GM23338 (cell line): ENCODE data around the gene CCDC24. TPM values are rescaled to one million over a fixed set of nuclear protein-coding genes. Genes with fewer than 3 reads are reported as not detected.

ENCODE experiments used
- ATAC-seq: fragments of 200-7000 bp; cut with Tn5 transposase; 3 replicates; pipeline ENCODE4 v1.9.1; 2020
- DNase-seq: peaks from one replicate; pipeline ENCODE4 v3.0.0-alpha.2; 2015; ENCODE audit warnings: low spot score
- H2AFZ ChIP-seq: fragments of 200-600 bp; sonication (generic); 2 replicates; pipeline ENCODE4 v1.8.0; 2016; ENCODE audit warnings: antibody characterized with exemption, mild to moderate bottlenecking, moderate library complexity
- H3F3A ChIP-seq: fragments of 200-600 bp; sonication (generic); replicated peaks from 2 replicates; pipeline ENCODE4 v1.8.0; 2017; ENCODE audit warnings: antibody characterized with exemption, mixed run types, low read depth
- H3K27ac ChIP-seq: fragments of 200-600 bp; sonication (generic); 2 replicates; pipeline ENCODE4 v1.6.1; 2016; ENCODE audit warnings: low read depth
- H3K27me3 ChIP-seq: fragments of 200-600 bp; sonication (generic); 2 replicates; pipeline ENCODE4 v1.8.0; 2016; ENCODE audit warnings: mild to moderate bottlenecking, mixed run types, moderate library complexity; ENCODE audit not compliant: insufficient read depth
- H3K36me3 ChIP-seq: fragments of 200-600 bp; sonication (generic); 2 replicates; pipeline ENCODE4 v1.8.0; 2016; ENCODE audit warnings: mild to moderate bottlenecking; ENCODE audit not compliant: insufficient read depth
- H3K4me1 ChIP-seq: fragments of 200-600 bp; sonication (generic); 2 replicates; pipeline ENCODE4 v1.8.0; 2016; ENCODE audit warnings: mild to moderate bottlenecking, moderate library complexity; ENCODE audit not compliant: insufficient read depth
- H3K4me2 ChIP-seq: fragments of 200-600 bp; sonication (generic); 2 replicates; pipeline ENCODE4 v1.7.1; 2017; ENCODE audit warnings: mixed run types
- H3K4me3 ChIP-seq: fragments of 200-600 bp; sonication (generic); 2 replicates; pipeline ENCODE4 v1.6.1; 2016; ENCODE audit warnings: mixed run types
- H3K79me2 ChIP-seq: fragments of 200-600 bp; sonication (generic); replicated peaks from 2 replicates; pipeline ENCODE4 v1.8.0; 2017; ENCODE audit warnings: mild to moderate bottlenecking; ENCODE audit not compliant: insufficient read depth
- H3K9me2 ChIP-seq: fragments of 200-600 bp; sonication (generic); 2 replicates; pipeline ENCODE4 v1.8.0; 2017; ENCODE audit not compliant: insufficient read depth
- H4K20me1 ChIP-seq: fragments of 200-600 bp; sonication (generic); replicated peaks from 2 replicates; pipeline ENCODE4 v1.8.0; 2017; ENCODE audit warnings: mild to moderate bottlenecking; ENCODE audit not compliant: insufficient read depth
- H3K27ac Mint-ChIP-seq: 2 replicates; pipeline ENCODE4 v1.8.0; 2020; ENCODE audit warnings: inconsistent platforms, mild to moderate bottlenecking, moderate library complexity, mixed read lengths
- H3K27me3 Mint-ChIP-seq: 3 replicates; pipeline ENCODE4 v1.8.0; 2022; ENCODE audit warnings: low read depth, mild to moderate bottlenecking, moderate library complexity, mixed read lengths, inconsistent platforms; ENCODE audit not compliant: insufficient read depth, poor library complexity
- H3K36me3 Mint-ChIP-seq: 3 replicates; pipeline ENCODE4 v1.8.0; 2021; ENCODE audit warnings: low read depth, mild to moderate bottlenecking, inconsistent platforms, moderate library complexity, mixed read lengths
- H3K4me1 Mint-ChIP-seq: 3 replicates; pipeline ENCODE4 v1.8.0; 2020; ENCODE audit warnings: mild to moderate bottlenecking, inconsistent platforms, mixed read lengths
- H3K4me3 Mint-ChIP-seq: 3 replicates; pipeline ENCODE4 v1.8.0; 2021; ENCODE audit warnings: moderate library complexity, mild to moderate bottlenecking, inconsistent platforms, mixed read lengths
- H3K9me3 Mint-ChIP-seq: 3 replicates; pipeline ENCODE4 v1.8.0; 2020; ENCODE audit warnings: moderate library complexity, mild to moderate bottlenecking, inconsistent platforms, mixed read lengths
- CREB1 ChIP-seq: fragments of 250-450 bp; sonication (Bioruptor Pico); IDR thresholded peaks from 2 replicates; pipeline ENCODE4 v1.5.0; 2020; ENCODE audit warnings: low read depth, mild to moderate bottlenecking, moderate library complexity
- CTCF ChIP-seq, 2 experiments: fragments of 200-600 bp in 1 of 2; sonication (generic) in 1 of 2; conservative IDR thresholded peaks; 2 replicates each; pipeline versions ENCODE4 v1.5.1 to v1.6.1; 2016 to 2017; ENCODE audit warnings: antibody characterized with exemption in 2 of 2, low read depth in 2 of 2, mild to moderate bottlenecking in 2 of 2, moderate library complexity in 1 of 2
- ETS1 ChIP-seq: IDR thresholded peaks from 2 replicates; pipeline ENCODE4 v1.6.1; 2016; ENCODE audit warnings: antibody characterized with exemption
- EZH2 ChIP-seq: fragments of 200-600 bp; sonication (generic); IDR thresholded peaks from one replicate; pipeline ENCODE4 v1.8.0; 2017; ENCODE audit warnings: antibody characterized with exemption, mild to moderate bottlenecking, low read depth; ENCODE audit not compliant: unreplicated experiment
- EZH2phosphoT487 ChIP-seq: fragments of 200-600 bp; sonication (generic); IDR thresholded peaks from one replicate; pipeline ENCODE4 v1.8.1; 2018; ENCODE audit warnings: antibody characterized with exemption; ENCODE audit not compliant: unreplicated experiment
- JUNB ChIP-seq: IDR thresholded peaks from one replicate; pipeline ENCODE4 v1.6.1; 2016; ENCODE audit warnings: antibody characterized with exemption; ENCODE audit not compliant: unreplicated experiment
- NANOG ChIP-seq: IDR thresholded peaks from 2 replicates; pipeline ENCODE4 v1.6.1; 2016; ENCODE audit warnings: antibody characterized with exemption, borderline replicate concordance
- POLR2AphosphoS5 ChIP-seq: IDR thresholded peaks from 2 replicates; pipeline ENCODE4 v1.6.1; 2016; ENCODE audit warnings: antibody characterized with exemption, low read depth
- REST ChIP-seq: IDR thresholded peaks from one replicate; pipeline ENCODE4 v1.6.1; 2018; ENCODE audit warnings: antibody characterized with exemption; ENCODE audit not compliant: unreplicated experiment
- STAT1 ChIP-seq: IDR thresholded peaks from one replicate; pipeline ENCODE4 v1.6.1; 2016; ENCODE audit warnings: antibody characterized with exemption; ENCODE audit not compliant: unreplicated experiment
- ZNF114 ChIP-seq: fragments of 250-450 bp; sonication (Bioruptor Pico); IDR thresholded peaks from 2 replicates; pipeline ENCODE4 v1.5.0; 2020; ENCODE audit warnings: mild to moderate bottlenecking, moderate library complexity
- ZNF331 ChIP-seq: fragments of 250-450 bp; sonication (Bioruptor Pico); IDR thresholded peaks from 2 replicates; pipeline ENCODE4 v1.5.0; 2020; ENCODE audit warnings: low read depth, mild to moderate bottlenecking, moderate library complexity
- ZNF462 ChIP-seq: fragments of 250-450 bp; sonication (Bioruptor Pico); IDR thresholded peaks from 2 replicates; pipeline ENCODE4 v1.5.0; 2020; ENCODE audit warnings: mild to moderate bottlenecking, moderate library complexity
- polyA plus RNA-seq: library from polyadenylated mRNA; unstranded; fragments of >200 nt; fragmentation: Nextera tagmentation; extraction: Ambion mirVana; gene quantifications from 2 replicates; pipeline ENCODE4 v1.2.1, GENCODE V29; 2016
- total RNA-seq: library from RNA; depleted of rRNA; stranded (reverse); fragments of >200 nt; shearing (Covaris generic); gene quantifications from 2 replicates; pipeline ENCODE4 v1.2.3, GENCODE V29; 2014

CCDC24 gene
- total and polyA plus RNA-seq, 2 experiments from 2014 or later, result 8.3 to 17.2 TPM

GRCh38 chr1:43954036-43954435, 37.4 kb upstream of the CCDC24 start:
- Histone ChIP-seq H3K27me3 (no peaks in the 10 kb centered on the region), H3K9me2 (no peaks in the 10 kb centered on the region), H3K36me3 (no peaks in the 10 kb centered on the region), H3K79me2 (0 out of 2 replicates have a peak, but pooled peaks cover 4% of the 10 kb centered on the region), H3K4me2 (no peak overlapping the region), H3F3A (no peaks in the 10 kb centered on the region), H3K27ac (no peak overlapping the region), H2AFZ (no peak overlapping the region), H3K4me1 (peaks cover 3% of the 10 kb centered on the region; the same call in 1 of the 2 replicates), H4K20me1 (no peaks in the 10 kb centered on the region; the same call in 1 of the 2 replicates), H3K4me3 (no peak overlapping the region)
- Mint-ChIP-seq H3K9me3 (no peaks in the 10 kb centered on the region), H3K36me3 (no peaks in the 10 kb centered on the region; the same call in 2 of the 3 replicates), H3K27me3 (peaks cover 16% of the 10 kb centered on the region), H3K4me1 (peaks cover 10% of the 10 kb centered on the region), H3K27ac (no peak overlapping the region), H3K4me3 (no peak overlapping the region)
- TF ChIP-seq NANOG (no peak), POLR2AphosphoS5 (no peak), CREB1 (CRISPR knock-in tag) (no peak), ZNF114 (CRISPR knock-in tag) (no peak), ETS1 (no peak), EZH2 (no peak), ZNF331 (CRISPR knock-in tag) (no peak), CTCF (conservative IDR thresholded peaks at IDR 0.05; ENCODE audit: low read depth in 2 of 2) (no peak), JUNB (no peak), EZH2phosphoT487 (no peak), REST (no peak), ZNF462 (CRISPR knock-in tag) (no peak), STAT1 (no peak)
- DNase-seq, result no peak
- ATAC-seq, result no peak
